Vagina (tissue), 2 donors: ENCODE results near the gene ELOVL6. TPM values are rescaled to one million over a fixed set of nuclear protein-coding genes. Genes with fewer than 3 reads are reported as not detected.

Experiments used
- DNase-seq, 2 donors: peaks; one replicate each; pipeline ENCODE4 v3.0.0-alpha.2; 2017; ENCODE audit errors: extremely low spot score in 2 of 2
- H3K27ac ChIP-seq: fragments of 200-600 bp; sonication (generic); one replicate; pipeline ENCODE4 v1.5.1; 2019
- H3K27me3 ChIP-seq: fragments of 200-600 bp; sonication (generic); one replicate; pipeline ENCODE4 v1.5.1; 2019
- H3K36me3 ChIP-seq, 2 donors: fragments of 200-600 bp; sonication (generic); one replicate each; pipeline ENCODE4 v1.5.1; 2017 to 2019
- H3K4me1 ChIP-seq: fragments of 200-600 bp; sonication (generic); one replicate; pipeline ENCODE4 v1.5.1; 2019
- H3K4me3 ChIP-seq, 2 donors: fragments of 200-600 bp; sonication (generic); 1 replicate in 1 of 2; 2 replicates in 1 of 2; pipeline ENCODE4 v1.5.1; 2016 to 2019
- H3K9me3 ChIP-seq: fragments of 200-600 bp; sonication (generic); one replicate; pipeline ENCODE4 v1.5.1; 2019
- POLR2A ChIP-seq, 2 donors: fragments of 450-650 bp; IDR thresholded peaks; one replicate each; pipeline ENCODE4 v1.6.1; 2017; ENCODE audit warnings: antibody characterized with exemption in 2 of 2, mild to moderate bottlenecking in 2 of 2, moderate library complexity in 2 of 2
- POLR2AphosphoS5 ChIP-seq, 2 donors: sonication (generic); formaldehyde crosslinking; IDR thresholded peaks; one replicate each; pipeline ENCODE4 v1.9.0; 2017; ENCODE audit warnings: antibody characterized with exemption in 2 of 2, mild to moderate bottlenecking in 2 of 2, low read depth in 1 of 2; ENCODE audit not compliant: insufficient read depth in 1 of 2
- intact Hi-C: fragments of 100-400 bp; cut with DNase I; formaldehyde crosslinking; loops from one replicate; pipeline ENCODE4 v1.15.1; 2023
- total RNA-seq: library from RNA; depleted of rRNA; stranded (reverse); fragments of >200 nt; gene quantifications from one replicate; pipeline ENCODE4 v1.2.3, GENCODE V29; 2016
- TF ChIP-seq, protein P1 (sequence below), 3 experiments: fragments of 450-650 bp in 2 of 3; fragments of 200-600 bp in 1 of 3; sonication (generic) in 1 of 3; IDR thresholded peaks; one replicate each; pipeline ENCODE4 v1.5.1; 2017 to 2019; ENCODE audit warnings: antibody characterized with exemption in 3 of 3, mild to moderate bottlenecking in 2 of 3, moderate library complexity in 2 of 3

ELOVL6 gene
- total RNA-seq, 1 donor from 2014 or later: 9.1 TPM

DNA sequence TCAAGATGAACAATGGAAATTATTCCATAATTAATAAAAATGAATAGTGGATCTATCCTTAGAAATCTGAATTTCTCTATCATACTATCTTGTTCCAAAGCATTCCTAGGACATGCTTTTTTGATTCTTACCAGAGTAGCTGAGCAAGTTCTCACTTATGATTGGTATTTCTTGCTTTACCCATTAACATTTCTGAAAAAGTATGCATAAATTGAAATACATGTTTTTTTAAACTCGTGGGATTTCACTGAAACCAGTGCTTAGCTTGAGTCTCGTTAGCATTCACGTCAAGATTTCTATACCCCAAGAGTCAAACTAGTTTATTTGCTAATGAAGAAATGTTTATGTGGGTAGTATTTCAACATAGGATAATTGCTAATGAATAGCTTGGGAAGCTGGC is 89.0 kb downstream of the ELOVL6 start:
- no peak overlapping the region for H3K27ac ChIP-seq
- no peak for DNase-seq
- peaks cover 12% of the 10 kb centered on the region for H3K4me1 ChIP-seq
- H3K4me3 ChIP-seq: no peak overlapping the region
- intact Hi-C loops: no loop called here
- no peaks in the 10 kb centered on the region for H3K27me3 ChIP-seq
- H3K36me3 ChIP-seq: no peaks in the 10 kb centered on the region
- H3K9me3 ChIP-seq: no peaks in the 10 kb centered on the region
- TF ChIP-seq POLR2AphosphoS5 (IDR thresholded peaks at IDR 0.05; ENCODE audit: insufficient read depth in 1 of 2, low read depth in 1 of 2): no peak

DNA sequence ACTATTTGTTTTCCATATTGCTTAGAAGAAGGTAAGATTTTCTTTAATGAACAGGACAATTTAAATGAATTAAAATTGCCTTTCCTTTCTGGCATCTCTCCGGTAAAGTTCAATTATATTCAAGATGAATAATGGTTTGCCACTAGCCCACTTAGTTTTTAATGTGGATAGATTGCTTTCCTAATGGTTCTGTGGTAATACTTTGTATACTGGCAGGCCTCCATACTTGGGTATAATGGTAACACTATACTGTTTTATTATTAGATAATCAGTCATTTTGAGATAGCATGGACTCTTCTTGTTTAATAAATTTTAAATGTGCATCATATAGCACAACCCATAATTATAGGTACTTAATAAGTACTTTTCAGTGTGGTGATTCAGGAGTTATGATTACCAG is 89.5 kb downstream of the ELOVL6 start:
- TF ChIP-seq POLR2A (IDR thresholded peaks at IDR 0.05) (no peak), POLR2AphosphoS5 (IDR thresholded peaks at IDR 0.05; ENCODE audit: insufficient read depth in 1 of 2, low read depth in 1 of 2) (no peak)
- TF ChIP-seq, protein P1, sequence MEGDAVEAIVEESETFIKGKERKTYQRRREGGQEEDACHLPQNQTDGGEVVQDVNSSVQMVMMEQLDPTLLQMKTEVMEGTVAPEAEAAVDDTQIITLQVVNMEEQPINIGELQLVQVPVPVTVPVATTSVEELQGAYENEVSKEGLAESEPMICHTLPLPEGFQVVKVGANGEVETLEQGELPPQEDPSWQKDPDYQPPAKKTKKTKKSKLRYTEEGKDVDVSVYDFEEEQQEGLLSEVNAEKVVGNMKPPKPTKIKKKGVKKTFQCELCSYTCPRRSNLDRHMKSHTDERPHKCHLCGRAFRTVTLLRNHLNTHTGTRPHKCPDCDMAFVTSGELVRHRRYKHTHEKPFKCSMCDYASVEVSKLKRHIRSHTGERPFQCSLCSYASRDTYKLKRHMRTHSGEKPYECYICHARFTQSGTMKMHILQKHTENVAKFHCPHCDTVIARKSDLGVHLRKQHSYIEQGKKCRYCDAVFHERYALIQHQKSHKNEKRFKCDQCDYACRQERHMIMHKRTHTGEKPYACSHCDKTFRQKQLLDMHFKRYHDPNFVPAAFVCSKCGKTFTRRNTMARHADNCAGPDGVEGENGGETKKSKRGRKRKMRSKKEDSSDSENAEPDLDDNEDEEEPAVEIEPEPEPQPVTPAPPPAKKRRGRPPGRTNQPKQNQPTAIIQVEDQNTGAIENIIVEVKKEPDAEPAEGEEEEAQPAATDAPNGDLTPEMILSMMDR (IDR thresholded peaks at IDR 0.05): no peak
- no peak overlapping the region for H3K27ac ChIP-seq
- no peaks in the 10 kb centered on the region for H3K27me3 ChIP-seq
- H3K9me3 ChIP-seq: no peaks in the 10 kb centered on the region
- DNase-seq: no peak
- intact Hi-C loops: no loop called here
- no peak overlapping the region for H3K4me3 ChIP-seq
- H3K36me3 ChIP-seq: no peaks in the 10 kb centered on the region
- H3K4me1 ChIP-seq: peaks cover 12% of the 10 kb centered on the region

GRCh38 chr4:110108422-110108821 is 90.0 kb downstream of the ELOVL6 start:
- peaks cover 12% of the 10 kb centered on the region for H3K4me1 ChIP-seq
- no peak overlapping the region for H3K4me3 ChIP-seq
- no peaks in the 10 kb centered on the region for H3K9me3 ChIP-seq
- H3K27me3 ChIP-seq: no peaks in the 10 kb centered on the region
- intact Hi-C loops: no loop called here
- no peak for DNase-seq
- no peaks in the 10 kb centered on the region for H3K36me3 ChIP-seq
- no peak overlapping the region for H3K27ac ChIP-seq
- TF ChIP-seq POLR2AphosphoS5 (IDR thresholded peaks at IDR 0.05; ENCODE audit: insufficient read depth in 1 of 2, low read depth in 1 of 2) (no peak), POLR2A (IDR thresholded peaks at IDR 0.05) (no peak)
- TF ChIP-seq, protein P1 (IDR thresholded peaks at IDR 0.05): no peak

DNA sequence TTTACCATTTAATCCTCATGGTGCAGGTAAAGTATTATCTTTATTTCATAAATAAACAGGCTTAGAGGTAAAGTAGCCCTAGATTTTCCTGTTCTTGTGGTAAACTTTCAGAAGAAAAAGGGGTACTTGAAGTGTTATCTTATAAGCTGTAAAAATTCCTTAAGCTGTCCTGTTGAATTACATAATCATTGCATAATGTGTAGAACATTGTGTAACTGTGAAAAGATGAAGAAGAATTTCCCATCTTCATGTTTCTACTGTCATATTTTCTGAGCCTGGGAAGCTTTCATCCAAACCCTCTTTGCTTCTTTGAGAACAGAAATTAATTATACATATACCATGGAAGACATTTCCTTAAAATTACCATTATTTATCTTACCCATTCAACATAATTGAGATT is 90.5 kb downstream of the ELOVL6 start:
- no peak overlapping the region for H3K27ac ChIP-seq
- no peak for DNase-seq
- no peak overlapping the region for H3K4me3 ChIP-seq
- peaks cover 12% of the 10 kb centered on the region for H3K4me1 ChIP-seq
- TF ChIP-seq, protein P1 (IDR thresholded peaks at IDR 0.05): no peak
- TF ChIP-seq POLR2AphosphoS5 (IDR thresholded peaks at IDR 0.05; ENCODE audit: insufficient read depth in 1 of 2, low read depth in 1 of 2) (peak in 1 of 2 donors; percentile 34), POLR2A (IDR thresholded peaks at IDR 0.05) (no peak)
- no peaks in the 10 kb centered on the region for H3K36me3 ChIP-seq
- intact Hi-C loops: no loop called here
- H3K9me3 ChIP-seq: no peaks in the 10 kb centered on the region
- H3K27me3 ChIP-seq: no peaks in the 10 kb centered on the region

GRCh38 chr4:110106931-110107296 is 91.5 kb downstream of the ELOVL6 start:
- Histone ChIP-seq H3K36me3 (no peaks in the 10 kb centered on the region), H3K27me3 (no peaks in the 10 kb centered on the region), H3K9me3 (no peaks in the 10 kb centered on the region), H3K4me1 (peaks cover 12% of the 10 kb centered on the region), H3K4me3 (no peak overlapping the region), H3K27ac (no peak overlapping the region)
- intact Hi-C loops: no loop called here
- TF ChIP-seq POLR2AphosphoS5 (IDR thresholded peaks at IDR 0.05; ENCODE audit: insufficient read depth in 1 of 2, low read depth in 1 of 2): no peak
- TF ChIP-seq, protein P1 (IDR thresholded peaks at IDR 0.05): no peak
- no peak for DNase-seq

DNA sequence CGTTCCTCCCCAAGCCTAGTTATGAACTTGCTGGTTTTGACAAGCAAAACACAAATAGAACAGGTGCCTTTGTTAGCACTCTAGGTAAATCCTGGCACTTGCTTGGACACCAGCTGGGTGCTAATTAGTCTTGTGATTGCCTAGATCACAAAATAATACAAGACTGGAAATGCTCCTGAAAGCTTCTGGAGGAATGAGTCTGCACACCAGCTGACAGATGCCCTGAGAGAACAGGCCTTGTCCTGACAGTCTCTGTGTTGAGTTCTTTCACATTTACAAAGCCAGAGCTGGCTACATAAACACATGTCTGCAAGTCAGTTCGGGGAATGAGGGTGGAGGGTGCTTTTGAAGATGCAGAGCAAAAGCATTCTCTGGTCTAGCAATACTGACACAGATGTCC is 93.8 kb downstream of the ELOVL6 start:
- DNase-seq: no peak
- Histone ChIP-seq H3K4me3 (no peak overlapping the region), H3K27ac (no peak overlapping the region), H3K27me3 (no peaks in the 10 kb centered on the region), H3K36me3 (no peaks in the 10 kb centered on the region), H3K9me3 (no peaks in the 10 kb centered on the region), H3K4me1 (peaks cover 12% of the 10 kb centered on the region)
- TF ChIP-seq, protein P1 (IDR thresholded peaks at IDR 0.05): no peak
- TF ChIP-seq POLR2A (IDR thresholded peaks at IDR 0.05) (no peak), POLR2AphosphoS5 (IDR thresholded peaks at IDR 0.05; ENCODE audit: insufficient read depth in 1 of 2, low read depth in 1 of 2) (no peak)
- intact Hi-C loops: no loop called here
